ENCODE results near the gene LNX1. TPM values are rescaled to one million over a fixed set of nuclear protein-coding genes. Genes with fewer than 3 reads are reported as not detected.

LNX1 gene
- total RNA-seq, 2 experiments from 2014 or later: not detected

DNA sequence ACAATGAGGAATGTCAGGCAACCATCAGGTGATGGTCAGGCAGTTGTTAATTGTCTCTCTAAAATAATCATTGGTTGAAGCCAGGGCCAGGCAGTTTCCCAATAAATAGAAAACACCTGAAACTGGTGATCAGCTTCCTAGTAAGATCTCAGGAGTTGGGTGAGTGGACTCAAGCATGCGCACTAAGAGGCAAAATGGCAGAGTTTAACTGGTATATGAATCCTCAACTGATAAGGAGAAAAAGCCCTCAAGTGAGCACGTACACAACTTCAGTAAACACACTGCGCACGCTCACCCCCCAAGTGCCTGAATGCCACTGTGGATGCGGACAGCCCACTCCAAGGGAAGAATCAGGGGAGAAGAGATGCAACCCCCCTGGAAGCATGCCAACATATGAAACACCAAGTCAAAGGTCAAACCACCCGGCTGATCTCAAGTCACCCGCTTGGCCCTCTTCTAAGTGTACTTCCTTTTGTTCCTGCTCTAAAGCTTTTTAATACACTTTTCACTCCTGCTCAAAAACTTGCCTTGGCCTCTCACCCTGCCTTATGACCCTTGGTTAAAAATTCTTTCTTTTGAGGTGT, 39.9 kb downstream of the LNX1 start:
- Mint-ChIP-seq H3K4me3 (no peak overlapping the region), H3K27me3 (peaks cover 23% of the 10 kb centered on the region), H3K27ac (no peak overlapping the region), H3K4me1 (no peaks in the 10 kb centered on the region), H3K9me3 (ENCODE audit: low read depth) (no peaks in the 10 kb centered on the region), H3K36me3 (no peaks in the 10 kb centered on the region)
- no peak for DNase-seq
- no peak for ATAC-seq
- CTCF ChIA-PET: no interaction called here

DNA sequence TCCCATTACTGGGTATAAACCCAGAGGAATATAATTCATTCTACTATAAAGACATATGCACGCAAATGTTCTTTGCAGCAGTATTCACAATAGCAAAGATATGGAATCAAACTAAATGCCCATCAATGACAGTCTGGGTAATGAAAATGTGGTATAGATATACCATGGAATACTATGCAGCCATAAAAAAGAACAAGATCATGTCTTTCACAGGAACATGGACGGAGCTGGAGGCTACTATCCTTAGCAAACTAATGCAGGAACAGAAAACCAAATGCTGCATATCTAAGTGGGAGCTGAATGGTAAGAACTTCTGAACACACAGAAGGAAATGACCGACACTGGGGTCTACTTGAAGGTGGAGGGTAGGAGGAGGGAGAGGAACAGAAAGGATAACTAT, 42.6 kb downstream of the LNX1 start:
- Mint-ChIP-seq H3K27me3 (peaks cover 22% of the 10 kb centered on the region), H3K9me3 (ENCODE audit: low read depth) (no peaks in the 10 kb centered on the region), H3K27ac (no peak overlapping the region), H3K36me3 (no peaks in the 10 kb centered on the region), H3K4me1 (no peaks in the 10 kb centered on the region), H3K4me3 (no peak overlapping the region)
- ATAC-seq (no peak), DNase-seq (no peak)
- CTCF ChIA-PET: no interaction called here

DNA sequence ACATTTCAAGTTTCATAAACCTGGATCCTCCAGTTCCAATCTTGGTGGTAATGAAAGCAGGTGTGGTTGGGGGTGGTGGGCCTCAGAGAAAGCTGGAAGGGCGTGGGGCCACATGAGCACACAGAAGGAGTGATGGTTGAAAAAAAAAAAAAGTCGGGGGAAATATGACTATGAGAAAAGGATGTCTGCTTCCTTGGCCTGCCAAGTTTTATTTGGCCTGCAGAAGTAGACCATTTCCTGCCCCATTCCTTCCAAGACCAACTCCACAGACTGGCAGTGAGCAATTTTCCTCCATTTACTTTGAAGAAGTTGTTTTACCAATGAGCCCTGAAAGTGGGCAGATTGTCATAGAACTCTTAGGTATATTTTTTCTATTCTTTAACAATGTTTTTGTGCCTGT, 43.3 kb downstream of the LNX1 start:
- Mint-ChIP-seq H3K4me1 (no peaks in the 10 kb centered on the region), H3K4me3 (no peak overlapping the region), H3K27ac (no peak overlapping the region), H3K9me3 (ENCODE audit: low read depth) (no peaks in the 10 kb centered on the region), H3K36me3 (no peaks in the 10 kb centered on the region), H3K27me3 (peaks cover 27% of the 10 kb centered on the region)
- ATAC-seq (no peak), DNase-seq (no peak)
- CTCF ChIA-PET: no interaction called here

DNA sequence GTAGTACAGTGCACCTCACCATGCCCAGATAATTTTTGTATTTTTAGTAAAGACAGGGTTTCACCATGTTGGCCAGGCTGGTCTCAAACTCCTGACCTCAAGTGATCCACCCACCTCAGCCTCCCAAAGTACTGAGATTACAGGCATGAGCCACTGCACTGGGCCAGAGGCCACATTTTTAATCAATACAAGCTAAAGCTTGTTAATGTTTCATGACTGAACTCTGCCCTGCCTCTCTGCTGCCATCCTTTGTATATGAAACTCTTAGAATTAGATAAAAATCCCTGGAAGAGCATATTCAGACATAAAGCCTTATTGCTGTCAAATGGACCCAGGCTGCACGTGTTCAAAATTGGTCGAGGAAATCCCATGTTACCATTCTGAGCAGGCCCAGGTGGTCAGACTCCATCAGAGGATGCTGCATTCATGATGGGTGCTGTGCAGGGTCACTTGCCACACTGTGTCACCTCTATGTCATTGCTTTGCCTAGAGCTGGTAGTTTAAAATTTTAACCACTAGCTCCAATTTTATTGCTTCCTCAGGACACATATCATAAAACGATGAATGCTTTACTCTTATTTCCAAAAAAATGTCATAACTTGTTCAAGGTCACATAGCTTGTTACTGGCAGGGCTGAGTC, 45.2 kb downstream of the LNX1 start:
- no peak for ATAC-seq
- Mint-ChIP-seq H3K27me3 (peaks cover 33% of the 10 kb centered on the region), H3K4me3 (no peak overlapping the region), H3K4me1 (no peaks in the 10 kb centered on the region), H3K27ac (no peak overlapping the region), H3K9me3 (ENCODE audit: low read depth) (no peaks in the 10 kb centered on the region), H3K36me3 (no peaks in the 10 kb centered on the region)
- no peak for DNase-seq
- CTCF ChIA-PET: no interaction called here

DNA sequence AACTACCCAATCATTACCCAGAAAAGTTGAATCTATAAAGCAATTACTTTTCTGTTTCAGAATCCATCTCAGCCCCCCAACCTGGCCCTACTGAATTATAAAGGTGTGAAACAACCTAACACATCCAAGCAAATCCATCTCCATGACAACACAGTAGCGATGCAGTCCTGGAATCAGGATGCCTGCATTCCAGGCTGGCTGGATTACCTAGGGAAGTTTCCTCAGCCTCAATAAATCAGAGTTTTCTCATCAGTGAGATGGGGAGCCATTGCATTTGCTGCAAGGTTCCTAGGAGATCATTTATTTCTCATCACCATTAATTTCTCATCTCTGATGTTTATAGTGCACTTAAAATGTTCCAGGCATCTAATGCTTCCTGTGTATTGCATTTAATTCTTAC, 46.0 kb downstream of the LNX1 start:
- Mint-ChIP-seq H3K36me3 (no peaks in the 10 kb centered on the region), H3K9me3 (ENCODE audit: low read depth) (no peaks in the 10 kb centered on the region), H3K27ac (no peak overlapping the region), H3K4me1 (no peaks in the 10 kb centered on the region), H3K4me3 (no peak overlapping the region), H3K27me3 (peaks cover 33% of the 10 kb centered on the region)
- no peak for ATAC-seq
- CTCF ChIA-PET: no interaction called here
- DNase-seq: no peak

DNA sequence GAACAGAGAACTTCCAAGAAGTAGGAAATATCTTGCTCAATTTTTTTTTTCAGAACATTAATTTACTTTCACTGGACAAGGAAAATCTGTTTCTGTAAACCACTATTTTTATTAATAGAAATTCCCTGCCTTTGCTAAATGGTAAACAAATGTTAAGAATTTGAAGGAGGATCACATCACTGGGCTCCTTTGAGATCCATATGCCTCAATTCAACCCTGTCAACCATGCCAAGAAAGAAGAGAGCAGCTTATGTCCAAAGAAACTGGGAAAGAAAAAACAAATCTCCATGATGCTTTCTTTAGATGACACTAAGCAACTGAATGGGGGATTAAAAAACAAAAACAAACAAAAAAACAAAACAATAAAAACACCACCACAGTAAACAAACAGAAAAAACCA, 47.7 kb downstream of the LNX1 start:
- H3K36me3 Mint-ChIP-seq: no peaks in the 10 kb centered on the region
- H3K4me1 Mint-ChIP-seq: no peaks in the 10 kb centered on the region
- ATAC-seq: no peak
- no peaks in the 10 kb centered on the region for H3K9me3 Mint-ChIP-seq (ENCODE audit: low read depth)
- CTCF ChIA-PET: no interaction called here
- DNase-seq: no peak
- peaks cover 35% of the 10 kb centered on the region for H3K27me3 Mint-ChIP-seq
- H3K4me3 Mint-ChIP-seq: no peak overlapping the region
- H3K27ac Mint-ChIP-seq: no peak overlapping the region

DNA sequence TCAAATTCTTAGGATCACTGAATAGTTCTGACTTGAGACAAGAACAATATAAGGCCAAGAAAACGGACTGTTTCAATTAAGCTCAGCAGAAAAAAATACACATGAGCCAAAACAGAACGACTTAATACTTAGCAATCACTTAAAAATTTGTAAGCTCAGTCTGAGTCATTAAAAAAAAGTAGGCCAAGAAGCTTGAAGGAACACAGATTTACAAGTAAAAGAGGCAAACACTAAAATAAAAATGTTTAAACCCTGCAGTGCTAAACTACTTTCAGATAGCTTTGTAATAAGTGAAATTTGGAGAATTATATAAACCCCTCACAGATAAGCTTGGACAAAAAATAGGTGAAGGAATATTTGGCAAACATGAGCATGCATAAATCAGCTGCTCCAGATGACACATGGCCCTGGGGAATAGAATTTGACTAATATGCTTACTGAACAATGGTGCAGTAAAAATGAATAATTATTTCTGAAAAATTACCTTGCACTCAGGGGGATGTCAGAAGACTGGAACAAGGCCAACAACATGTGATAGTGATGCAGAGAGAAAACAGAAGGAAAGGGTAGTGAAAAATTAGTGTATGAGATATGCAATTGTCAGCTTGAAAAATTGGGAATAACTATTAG, 49.6 kb downstream of the LNX1 start:
- H3K36me3 Mint-ChIP-seq: no peaks in the 10 kb centered on the region
- peaks cover 37% of the 10 kb centered on the region for H3K27me3 Mint-ChIP-seq
- H3K4me1 Mint-ChIP-seq: no peaks in the 10 kb centered on the region
- DNase-seq (no peak), ATAC-seq (no peak)
- H3K9me3 Mint-ChIP-seq (ENCODE audit: low read depth): no peaks in the 10 kb centered on the region
- H3K4me3 Mint-ChIP-seq: no peak overlapping the region
- no peak overlapping the region for H3K27ac Mint-ChIP-seq
- CTCF ChIA-PET: interaction anchor here (1.1 kb wide), 1 partner anchor 692 kb away, joined by 3 read pairs; no protein-coding TSS in a partner anchor

DNA sequence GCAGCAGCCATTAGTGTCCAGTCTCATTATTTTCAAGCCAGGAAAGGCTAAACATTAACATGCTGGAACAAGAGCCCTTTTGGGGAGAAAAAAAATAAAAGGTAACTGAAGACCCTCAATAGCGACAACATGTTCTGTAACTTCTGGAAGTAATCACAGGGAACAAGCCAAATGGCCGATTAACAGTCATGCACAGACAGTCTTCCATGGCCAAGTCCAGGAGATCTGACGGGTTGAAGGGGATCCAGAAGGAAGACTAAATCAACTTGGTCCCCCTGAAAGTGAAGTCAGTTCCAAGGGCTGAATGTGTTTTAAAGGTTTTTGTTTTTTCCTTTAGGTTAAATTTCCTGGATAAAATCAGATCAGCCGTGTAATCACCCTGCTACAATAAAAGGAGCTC, 52.5 kb downstream of the LNX1 start:
- H3K27me3 Mint-ChIP-seq: peaks cover 45% of the 10 kb centered on the region

DNA sequence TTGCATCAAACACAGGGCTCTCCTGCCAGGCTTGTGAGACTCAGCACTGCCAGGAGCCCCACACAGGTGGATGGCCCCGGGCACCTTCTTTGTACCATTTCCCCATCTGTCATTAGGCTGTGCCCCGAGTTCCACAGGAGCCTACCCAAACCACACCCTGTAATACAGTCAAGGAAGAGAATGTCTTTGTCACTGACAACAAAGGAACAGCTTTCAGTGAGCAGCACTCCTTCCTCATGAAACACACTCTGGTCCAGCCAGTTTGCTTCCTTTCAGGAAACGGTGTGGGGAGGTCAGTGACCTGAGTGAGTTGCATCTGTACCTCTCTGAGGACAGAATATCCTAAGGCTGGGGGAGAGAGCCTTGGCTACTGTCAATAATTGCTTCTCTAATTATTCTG, 53.7 kb downstream of the LNX1 start:
- DNase-seq: no peak
- ATAC-seq: no peak
- no peak overlapping the region for H3K4me3 Mint-ChIP-seq
- CTCF ChIA-PET: no interaction called here
- H3K27me3 Mint-ChIP-seq: peaks cover 41% of the 10 kb centered on the region
- no peaks in the 10 kb centered on the region for H3K4me1 Mint-ChIP-seq
- no peaks in the 10 kb centered on the region for H3K36me3 Mint-ChIP-seq
- H3K27ac Mint-ChIP-seq: no peak overlapping the region
- no peaks in the 10 kb centered on the region for H3K9me3 Mint-ChIP-seq (ENCODE audit: low read depth)

More for the DNA sequence above, 52.5 kb downstream of the LNX1 start:
- Mint-ChIP-seq H3K27ac (no peak overlapping the region), H3K4me1 (no peaks in the 10 kb centered on the region), H3K36me3 (no peaks in the 10 kb centered on the region), H3K4me3 (no peak overlapping the region), H3K9me3 (ENCODE audit: low read depth) (no peaks in the 10 kb centered on the region)
- ATAC-seq (no peak), DNase-seq (no peak)
- CTCF ChIA-PET: no interaction called here

DNA sequence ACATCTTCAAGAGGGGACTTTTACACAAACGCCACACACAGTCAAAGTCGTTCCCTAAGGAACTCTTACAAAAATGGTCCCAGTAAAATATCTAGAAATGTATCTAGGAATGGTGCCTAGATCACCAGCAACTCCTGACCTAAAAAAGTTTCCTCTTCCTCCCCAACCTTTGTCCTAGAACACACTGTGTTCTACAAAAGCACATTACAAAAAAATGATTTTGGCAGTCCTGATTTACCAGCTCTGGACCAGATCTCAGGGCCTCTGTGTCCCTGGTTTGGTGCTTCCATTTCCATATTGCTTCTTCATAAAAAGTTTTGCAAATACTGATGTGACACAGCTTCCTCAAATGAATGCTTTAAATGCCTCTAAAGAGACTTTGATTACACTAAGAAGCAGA, 55.0 kb downstream of the LNX1 start:
- Mint-ChIP-seq H3K4me3 (no peak overlapping the region), H3K4me1 (no peaks in the 10 kb centered on the region), H3K36me3 (no peaks in the 10 kb centered on the region), H3K27ac (no peak overlapping the region), H3K9me3 (ENCODE audit: low read depth) (no peaks in the 10 kb centered on the region), H3K27me3 (peaks cover 37% of the 10 kb centered on the region)
- ATAC-seq: no peak
- CTCF ChIA-PET: no interaction called here
- DNase-seq: no peak

DNA sequence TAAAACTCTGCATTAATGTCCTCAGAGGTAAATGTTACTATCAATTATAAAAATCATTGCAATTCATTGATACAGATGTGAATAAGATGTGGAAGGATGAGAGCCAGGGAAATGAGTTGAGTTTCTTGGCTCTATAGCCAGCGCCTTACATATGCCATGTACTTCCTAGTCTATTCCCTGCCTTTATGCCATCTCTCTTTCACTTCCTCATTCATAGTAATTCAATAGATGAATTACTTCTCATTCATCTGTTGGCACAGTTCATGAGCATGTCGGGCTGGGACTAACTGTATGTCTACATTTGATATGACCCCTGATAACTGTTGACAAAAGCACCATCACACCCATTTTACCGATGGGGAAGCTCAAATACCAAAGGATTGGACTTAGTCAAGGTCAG, 55.7 kb downstream of the LNX1 start:
- no peak for DNase-seq
- CTCF ChIA-PET: no interaction called here
- no peak for ATAC-seq
- Mint-ChIP-seq H3K27me3 (peaks cover 38% of the 10 kb centered on the region), H3K36me3 (no peaks in the 10 kb centered on the region), H3K27ac (no peak overlapping the region), H3K9me3 (ENCODE audit: low read depth) (no peaks in the 10 kb centered on the region), H3K4me1 (no peaks in the 10 kb centered on the region), H3K4me3 (no peak overlapping the region)

DNA sequence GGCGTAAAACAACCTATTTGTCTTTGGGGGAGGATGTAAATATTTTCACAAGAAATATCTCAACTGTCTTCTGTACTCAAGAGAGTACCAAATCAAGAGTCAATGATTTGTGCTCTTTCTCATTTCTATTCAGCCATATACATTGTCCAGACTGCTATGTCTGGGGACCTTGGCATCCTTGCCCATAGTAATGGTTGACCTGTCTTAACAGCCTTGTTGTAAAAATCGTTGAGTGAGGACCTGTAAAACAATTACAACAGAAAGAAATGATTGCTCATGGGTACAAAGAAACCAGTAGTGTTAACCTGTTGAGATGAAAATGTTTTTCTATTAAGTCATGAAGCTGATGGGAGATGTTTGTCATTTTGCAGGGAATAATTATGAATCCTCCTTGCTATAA, 56.6 kb downstream of the LNX1 start:
- H3K9me3 Mint-ChIP-seq (ENCODE audit: low read depth): no peaks in the 10 kb centered on the region
- CTCF ChIA-PET: no interaction called here
- peaks cover 38% of the 10 kb centered on the region for H3K27me3 Mint-ChIP-seq
- no peaks in the 10 kb centered on the region for H3K36me3 Mint-ChIP-seq
- no peak overlapping the region for H3K27ac Mint-ChIP-seq
- no peak overlapping the region for H3K4me3 Mint-ChIP-seq
- no peaks in the 10 kb centered on the region for H3K4me1 Mint-ChIP-seq
- no peak for DNase-seq
- ATAC-seq: no peak

DNA sequence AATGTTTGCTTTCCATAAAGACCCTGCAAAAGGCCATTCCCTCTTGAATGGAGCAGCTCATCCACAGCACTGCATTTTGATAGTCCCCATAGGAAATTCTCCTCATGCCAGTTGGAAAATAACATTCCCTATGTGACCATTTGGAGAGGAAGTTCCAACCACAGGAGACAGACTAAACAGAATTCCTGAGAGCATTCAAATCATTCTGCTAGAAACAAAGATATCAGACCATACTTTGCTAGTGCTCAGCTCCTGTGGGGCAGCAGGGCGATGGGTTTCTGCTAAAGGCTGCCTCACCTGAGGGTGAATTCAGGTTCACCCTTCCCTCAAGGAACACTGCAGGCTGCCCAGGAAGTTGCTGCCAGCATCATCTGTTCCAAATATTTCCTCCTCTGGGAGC, 58.8 kb downstream of the LNX1 start:
- Mint-ChIP-seq H3K36me3 (no peaks in the 10 kb centered on the region), H3K27ac (no peak overlapping the region), H3K4me3 (no peak overlapping the region), H3K4me1 (no peaks in the 10 kb centered on the region), H3K27me3 (peaks cover 33% of the 10 kb centered on the region), H3K9me3 (ENCODE audit: low read depth) (no peaks in the 10 kb centered on the region)
- CTCF ChIA-PET: no interaction called here
- DNase-seq: no peak
- no peak for ATAC-seq

DNA sequence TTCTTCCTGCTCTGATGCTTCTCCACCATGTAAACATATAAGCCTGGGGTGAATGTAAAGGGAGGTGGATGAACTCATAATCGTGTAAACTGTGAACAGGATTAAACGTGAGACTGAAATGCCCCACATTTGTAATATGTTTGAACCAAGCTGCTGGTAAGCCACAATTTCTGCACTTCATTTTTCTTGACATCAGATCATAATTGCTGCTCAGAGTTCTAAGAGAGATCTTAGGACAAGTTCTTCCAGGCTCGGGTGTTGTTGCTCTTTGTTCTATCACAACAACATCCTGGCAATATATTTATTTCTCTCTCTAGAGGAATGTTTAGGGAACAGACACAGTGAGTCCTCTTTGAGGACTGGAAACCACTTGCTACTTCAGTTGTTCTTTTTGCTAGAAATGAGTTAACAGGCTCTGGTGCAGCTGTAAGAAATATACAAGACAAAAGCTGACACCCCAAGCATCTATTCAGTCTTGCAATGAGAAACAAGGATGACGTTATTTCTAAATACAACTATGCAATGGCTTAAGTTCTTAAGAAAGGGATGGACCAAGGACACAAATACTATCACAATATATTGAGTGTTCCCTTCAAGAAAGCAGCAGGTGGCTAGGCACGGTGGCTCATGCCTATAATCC, 59.6 kb downstream of the LNX1 start:
- Mint-ChIP-seq H3K9me3 (ENCODE audit: low read depth) (no peaks in the 10 kb centered on the region), H3K27me3 (peaks cover 28% of the 10 kb centered on the region), H3K4me1 (no peaks in the 10 kb centered on the region), H3K27ac (no peak overlapping the region), H3K36me3 (no peaks in the 10 kb centered on the region), H3K4me3 (no peak overlapping the region)
- CTCF ChIA-PET: no interaction called here
- DNase-seq: no peak
- ATAC-seq: no peak
